ENCODE data around the gene ARMC6. TPM values are rescaled to one million over a fixed set of nuclear protein-coding genes. Genes with fewer than 3 reads are reported as not detected.
A peak's percentile ranks its signal among the peaks of the same experiment; 100 is the strongest.
"Not testable (repeated sequence)": the region's sequence is repeated elsewhere in the genome, so short reads cannot be mapped to it uniquely, and the experiment has no call there.

Gene ARMC6
- total RNA-seq, 1 donor from 2014 or later: 27.0 TPM

DNA sequence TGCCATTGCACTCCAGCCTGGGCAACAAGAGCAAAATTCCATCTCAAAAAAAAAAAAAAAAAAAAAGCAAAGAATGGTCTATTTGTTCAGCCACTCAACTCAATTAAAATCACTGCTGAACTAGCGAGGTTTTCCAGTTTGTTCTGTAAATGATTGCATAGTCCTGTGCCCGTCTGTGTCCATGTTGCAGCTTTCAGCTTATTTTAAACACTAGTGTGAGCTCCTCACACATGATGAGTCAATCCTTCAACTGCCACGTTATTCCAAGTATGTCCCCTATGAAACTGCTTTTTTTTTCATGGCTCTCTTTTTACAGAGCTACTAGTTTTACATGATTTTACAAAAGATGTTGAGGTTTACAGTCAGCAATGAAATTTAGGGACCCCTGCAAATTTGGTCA is 12.3 kb upstream of the ARMC6 start:
- DNase-seq (ENCODE audit: extremely low spot score, unreplicated experiment): no peak
- H3K9me3 Mint-ChIP-seq (ENCODE audit: unreplicated experiment): no peaks in the 10 kb centered on the region
- no peaks in the 10 kb centered on the region for H3K27me3 Mint-ChIP-seq (ENCODE audit: unreplicated experiment)
- peaks cover 6% of the 10 kb centered on the region for H3K4me1 Mint-ChIP-seq (ENCODE audit: unreplicated experiment)
- H3K27ac Mint-ChIP-seq (ENCODE audit: unreplicated experiment): peak overlapping the region; percentile 41
- H3K4me3 Mint-ChIP-seq (ENCODE audit: unreplicated experiment): no peak overlapping the region
- peaks cover 37% of the 10 kb centered on the region for H3K36me3 Mint-ChIP-seq (ENCODE audit: unreplicated experiment)
- no peak for TF ChIP-seq CTCF (IDR thresholded peaks at IDR 0.05)

DNA sequence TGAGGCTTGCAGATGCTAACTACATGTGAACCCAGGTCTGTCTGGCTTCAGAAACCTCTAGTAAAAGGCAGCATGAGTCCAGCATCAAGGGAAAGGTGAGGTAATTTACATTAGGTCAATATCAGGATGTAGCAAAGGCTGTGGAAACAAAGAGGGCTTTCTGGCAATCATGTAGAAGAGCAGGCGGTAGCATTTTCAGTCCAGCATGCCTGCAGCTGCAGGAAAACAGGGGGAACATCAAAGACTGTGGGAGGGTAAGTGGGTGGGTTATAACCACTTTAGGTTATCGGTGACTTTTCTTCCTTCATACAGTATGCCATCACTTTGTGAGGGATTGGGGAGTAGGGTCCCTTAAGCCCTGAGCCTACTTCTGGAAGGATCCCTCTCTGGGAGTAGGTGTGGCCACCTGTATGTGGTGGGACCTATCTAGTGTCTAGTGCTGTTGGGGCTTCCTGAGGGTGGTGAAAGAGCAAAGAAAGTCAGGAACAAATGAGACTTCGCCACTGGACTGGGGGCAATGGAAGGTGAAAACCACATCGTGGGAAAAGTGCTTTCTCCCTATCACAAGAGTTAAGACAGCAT is 10.9 kb upstream of the ARMC6 start:
- no peak for DNase-seq (ENCODE audit: extremely low spot score, unreplicated experiment)
- H3K27ac Mint-ChIP-seq (ENCODE audit: unreplicated experiment): peak overlapping the region; percentile 27
- peaks cover 32% of the 10 kb centered on the region for H3K36me3 Mint-ChIP-seq (ENCODE audit: unreplicated experiment)
- H3K27me3 Mint-ChIP-seq (ENCODE audit: unreplicated experiment): no peaks in the 10 kb centered on the region
- no peaks in the 10 kb centered on the region for H3K9me3 Mint-ChIP-seq (ENCODE audit: unreplicated experiment)
- TF ChIP-seq CTCF (IDR thresholded peaks at IDR 0.05): no peak
- peaks cover 6% of the 10 kb centered on the region for H3K4me1 Mint-ChIP-seq (ENCODE audit: unreplicated experiment)
- no peak overlapping the region for H3K4me3 Mint-ChIP-seq (ENCODE audit: unreplicated experiment)

GRCh38 chr19:19023376-19023775 is 10.0 kb upstream of the ARMC6 start:
- not testable (repeated sequence) for H3K9me3 Mint-ChIP-seq (ENCODE audit: unreplicated experiment); H3K27me3 Mint-ChIP-seq (ENCODE audit: unreplicated experiment); H3K27ac Mint-ChIP-seq (ENCODE audit: unreplicated experiment); H3K4me1 Mint-ChIP-seq (ENCODE audit: unreplicated experiment); DNase-seq (ENCODE audit: extremely low spot score, unreplicated experiment); H3K4me3 Mint-ChIP-seq (ENCODE audit: unreplicated experiment)
- peaks cover 38% of the 10 kb centered on the region for H3K36me3 Mint-ChIP-seq (ENCODE audit: unreplicated experiment)

GRCh38 chr19:19025861-19026260 is 7.5 kb upstream of the ARMC6 start:
- DNase-seq (ENCODE audit: extremely low spot score, unreplicated experiment): no peak
- Mint-ChIP-seq H3K4me3 (ENCODE audit: unreplicated experiment) (no peak overlapping the region), H3K27ac (ENCODE audit: unreplicated experiment) (no peak overlapping the region), H3K27me3 (ENCODE audit: unreplicated experiment) (no peaks in the 10 kb centered on the region), H3K4me1 (ENCODE audit: unreplicated experiment) (peaks cover 6% of the 10 kb centered on the region), H3K9me3 (ENCODE audit: unreplicated experiment) (no peaks in the 10 kb centered on the region), H3K36me3 (ENCODE audit: unreplicated experiment) (peaks cover 38% of the 10 kb centered on the region)
- TF ChIP-seq CTCF (IDR thresholded peaks at IDR 0.05): no peak

- Mint-ChIP-seq H3K36me3 (ENCODE audit: unreplicated experiment) (peaks cover 38% of the 10 kb centered on the region), H3K27ac (ENCODE audit: unreplicated experiment) (no peak overlapping the region), H3K4me3 (ENCODE audit: unreplicated experiment) (no peak overlapping the region), H3K27me3 (ENCODE audit: unreplicated experiment) (no peaks in the 10 kb centered on the region), H3K9me3 (ENCODE audit: unreplicated experiment) (no peaks in the 10 kb centered on the region), H3K4me1 (ENCODE audit: unreplicated experiment) (peaks cover 3% of the 10 kb centered on the region)
- no peak for DNase-seq (ENCODE audit: extremely low spot score, unreplicated experiment)
- no peak for TF ChIP-seq CTCF (IDR thresholded peaks at IDR 0.05)
These were observed 7.0 kb upstream of the ARMC6 start for GRCh38 chr19:19026299-19026971.
